HEK293T (cell line): Measurements from ENCODE around the gene PRLHR.

Experiments
- BHLHE40 ChIP-seq: fragments of 450-650 bp; IDR thresholded peaks from 2 replicates; pipeline ENCODE4 v1.6.1; 2016; ENCODE audit warnings: mild to moderate bottlenecking, moderate library complexity, borderline replicate concordance
- HDGF ChIP-seq: fragments of 450-650 bp; IDR thresholded peaks from 2 replicates; pipeline ENCODE4 v1.6.1; 2017; ENCODE audit warnings: antibody characterized with exemption, borderline replicate concordance

GRCh38 chr10:118563373-118563890, 32.0 kb downstream of the PRLHR start:
- no peak for TF ChIP-seq BHLHE40
- no peak for TF ChIP-seq HDGF
